NCI-H748 (cell line): ENCODE data around the gene WDR33.
"Not testable (repeated sequence)": the region's sequence is repeated elsewhere in the genome, so short reads cannot be mapped to it uniquely, and the experiment has no call there.

Source experiments
- DNase-seq: peaks from one replicate; lab custom pipeline; 2025; ENCODE audit not compliant: unreplicated experiment; lab: John Stamatoyannopoulos, UW

WDR33 gene

DNA sequence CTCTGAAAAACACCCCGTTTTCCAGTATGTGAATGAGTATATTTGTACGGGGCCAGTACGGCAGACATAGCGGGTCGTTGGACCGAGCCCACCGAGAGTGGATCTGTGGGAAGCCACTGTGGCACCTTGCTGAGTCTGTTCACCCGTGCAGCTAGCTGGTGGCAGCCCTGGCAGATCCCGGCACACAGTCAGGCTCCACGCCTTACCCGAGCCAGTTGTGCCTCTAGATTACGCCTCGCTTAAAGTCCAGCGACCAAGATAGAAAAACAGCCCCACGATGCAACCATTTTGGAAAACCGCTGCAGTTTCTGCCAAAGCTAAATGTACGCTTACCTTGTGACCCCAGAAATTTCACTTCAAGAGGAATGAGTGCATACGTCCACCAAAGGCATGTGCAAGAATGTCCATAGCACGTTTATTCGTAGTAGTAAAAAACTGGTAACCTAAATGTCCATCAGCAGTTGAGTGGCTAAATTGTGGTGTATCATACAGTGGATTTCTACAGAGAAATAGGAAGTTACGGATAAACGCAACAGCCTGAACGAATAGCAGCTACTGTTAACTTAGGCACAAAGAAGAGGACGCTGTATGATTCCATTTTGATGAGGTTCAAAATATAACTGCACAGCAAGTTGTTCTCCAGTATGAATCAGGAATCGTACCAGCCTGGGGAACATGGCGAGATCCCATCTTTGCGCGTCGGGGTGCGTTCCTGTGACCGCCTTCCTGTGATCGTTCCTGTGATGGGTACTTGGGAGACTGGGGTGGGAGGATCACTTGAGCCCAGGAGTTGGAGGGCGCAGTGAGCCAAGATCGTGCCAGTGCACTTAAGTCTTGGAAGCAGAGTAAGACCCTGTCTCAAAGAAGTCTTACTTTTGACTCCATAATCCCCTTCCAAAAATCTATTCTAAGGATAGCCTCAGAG is 688 bp upstream of the WDR33 start:
- DNase-seq, result peak; percentile 63

DNA sequence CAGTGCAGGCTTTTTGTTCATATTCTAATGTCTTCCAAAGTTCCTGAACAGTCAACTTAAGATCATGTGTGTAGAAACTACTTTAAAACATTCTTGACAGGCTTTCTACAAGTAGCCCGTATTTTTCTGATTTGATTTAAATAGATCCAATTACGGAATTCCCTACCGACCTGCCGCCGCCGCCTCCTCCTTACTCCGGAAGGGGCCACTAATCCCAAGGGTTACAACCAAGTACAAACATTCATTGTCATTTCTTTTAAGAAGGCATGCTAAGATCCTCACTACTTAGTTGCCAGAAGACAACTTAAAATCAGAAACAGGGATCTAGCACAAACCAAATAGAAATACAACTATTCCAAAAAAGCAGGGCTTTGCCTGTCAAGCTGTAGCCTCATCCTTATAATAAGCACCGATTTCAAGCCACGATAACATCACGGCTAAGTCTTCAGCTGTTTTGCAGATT is 784 bp downstream of the WDR33 start:
- DNase-seq, result no peak

DNA sequence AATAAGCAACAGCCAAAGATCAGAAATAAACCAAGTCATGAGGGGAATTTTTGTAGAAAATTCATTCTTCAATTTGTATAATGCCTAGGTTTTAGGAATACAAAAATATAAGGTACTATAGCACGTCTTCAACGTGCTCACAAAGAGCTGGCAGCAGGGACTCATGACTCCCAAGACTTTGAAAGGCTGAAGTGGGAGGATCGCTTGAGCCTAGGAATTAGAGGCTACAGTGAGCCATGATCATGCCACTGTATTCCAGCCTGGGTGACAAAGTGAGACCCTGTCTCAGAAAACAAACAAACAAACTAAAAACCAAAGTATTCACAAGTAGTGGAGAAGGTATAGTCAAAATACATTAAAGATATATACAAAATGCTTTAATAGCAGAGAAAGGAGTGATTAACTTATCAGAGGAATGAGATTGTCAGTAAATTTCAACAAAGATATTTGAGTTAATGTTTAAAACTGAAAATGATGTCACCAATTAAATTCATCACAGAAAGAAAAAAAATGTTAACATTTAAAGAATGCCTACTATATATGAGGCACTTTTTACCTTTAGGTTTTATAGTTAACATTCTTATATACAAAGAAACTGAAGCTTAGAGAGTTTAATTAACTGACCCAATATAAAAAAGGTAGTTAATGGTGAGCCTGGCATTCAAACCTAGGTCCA is 3.2 kb downstream of the WDR33 start:
- DNase-seq, result no peak

DNA sequence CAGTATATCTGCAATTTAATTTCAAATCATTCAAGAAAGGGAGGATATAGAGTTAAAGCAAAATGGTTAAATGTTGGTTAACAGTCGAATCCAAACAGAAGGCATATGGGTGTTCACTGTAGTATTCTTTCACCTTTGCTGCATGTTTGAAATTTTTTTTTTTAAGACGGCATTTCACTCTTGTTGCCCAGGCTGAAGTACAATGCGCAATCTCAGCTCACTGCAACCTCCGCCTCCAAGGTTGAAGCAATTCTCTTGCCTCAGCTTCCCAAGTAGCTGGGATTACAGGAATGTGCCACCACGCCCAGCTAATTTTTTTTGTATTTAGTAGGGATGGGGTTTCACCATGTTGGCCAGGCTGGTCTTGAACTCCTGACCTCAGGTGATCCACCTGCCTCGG is 4.1 kb downstream of the WDR33 start:
- DNase-seq, result not testable (repeated sequence)

DNA sequence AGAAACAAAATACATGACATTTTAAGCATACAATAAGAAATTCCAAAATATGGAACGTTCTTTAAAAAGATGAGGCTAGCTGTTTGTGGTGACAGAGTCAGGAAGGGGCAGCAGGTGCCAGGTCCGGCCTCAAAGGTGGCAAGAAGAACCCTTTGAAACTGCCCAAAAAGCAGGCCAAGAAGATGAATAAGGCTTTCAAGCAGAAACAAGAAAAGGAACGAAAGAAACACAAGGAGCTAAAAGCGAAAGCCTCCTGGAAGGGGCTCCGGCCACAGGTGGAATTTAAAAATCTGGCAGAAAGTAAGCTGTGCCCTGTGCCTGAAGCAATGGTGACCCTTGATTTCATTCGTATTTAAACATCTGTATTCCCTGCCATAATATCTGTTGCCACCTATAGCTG is 5.5 kb downstream of the WDR33 start:
- no peak for DNase-seq

DNA sequence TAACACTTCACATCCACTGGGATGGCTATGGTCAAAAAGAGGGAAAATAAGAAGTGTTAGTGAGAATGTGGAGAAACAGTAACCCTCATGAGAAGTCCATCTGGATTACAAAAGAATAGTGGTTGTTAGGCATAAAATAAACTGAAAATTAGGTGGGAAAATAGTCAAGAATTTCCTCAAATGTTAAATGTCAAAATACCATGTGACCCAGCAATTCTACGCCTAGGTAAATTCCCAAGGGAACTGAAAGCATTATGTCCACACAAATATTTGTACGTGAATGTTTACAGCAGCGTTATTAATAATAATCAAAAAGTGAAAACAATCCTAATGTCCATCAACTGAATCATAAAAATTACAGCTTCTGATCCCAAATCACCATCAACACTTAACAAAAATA is 11.0 kb downstream of the WDR33 start:
- no peak for DNase-seq

DNA sequence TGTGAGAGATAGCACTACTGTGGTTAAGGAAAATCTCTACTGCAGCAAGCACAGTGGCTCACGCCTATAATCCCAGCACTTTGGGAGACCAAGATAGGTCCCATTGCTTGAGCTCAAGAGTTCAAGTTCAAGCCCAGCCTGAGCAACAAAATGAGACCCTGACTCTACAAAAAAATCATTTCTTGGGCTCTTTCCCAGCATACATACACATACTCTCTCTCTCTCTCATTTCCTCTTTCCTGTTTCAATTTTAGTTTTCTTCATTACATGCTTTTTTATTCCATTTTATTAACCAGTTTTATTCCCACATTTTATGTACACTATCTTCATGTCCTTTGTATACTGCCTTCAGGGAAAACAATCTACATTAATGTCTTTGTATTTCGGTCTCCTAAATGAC is 14.6 kb downstream of the WDR33 start:
- no peak for DNase-seq

DNA sequence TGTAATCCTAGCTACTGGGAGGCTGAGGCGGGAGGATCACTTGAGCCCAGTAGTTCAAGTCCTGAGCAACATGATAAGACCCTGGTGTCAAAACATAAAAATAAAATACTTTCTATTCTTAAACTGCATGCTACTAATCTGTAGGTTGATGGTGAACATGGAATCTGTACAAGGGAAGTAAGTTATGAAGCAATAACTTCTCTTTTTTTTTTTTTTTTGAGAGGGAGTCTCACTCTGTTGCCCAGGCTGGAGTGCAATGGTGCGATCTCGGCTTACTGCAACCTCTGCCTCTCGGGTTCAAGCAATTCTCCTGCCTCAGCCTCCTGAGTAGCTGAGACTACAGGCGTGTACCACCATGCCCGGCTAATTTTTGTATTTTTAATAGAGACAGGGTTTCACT is 16.1 kb downstream of the WDR33 start:
- DNase-seq, result not testable (repeated sequence)

DNA sequence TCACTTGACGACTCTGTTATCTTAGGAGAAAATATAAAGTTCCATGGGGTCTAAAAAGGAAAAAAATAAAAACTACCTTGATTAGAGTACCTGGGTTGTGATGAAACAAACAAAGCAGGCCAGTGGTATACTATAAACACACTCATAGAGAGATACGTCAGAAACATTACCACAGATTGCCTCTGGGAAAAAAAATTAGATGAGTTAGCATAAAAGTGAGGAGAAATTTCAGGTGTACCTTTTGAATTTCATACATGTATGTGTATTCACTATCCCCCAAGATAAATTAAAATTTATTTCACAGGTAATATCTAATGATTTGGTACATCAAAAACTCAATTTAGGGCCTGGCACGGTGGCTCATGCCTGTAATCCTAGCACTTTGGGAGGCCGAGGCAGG is 18.2 kb downstream of the WDR33 start:
- DNase-seq, result no peak

DNA sequence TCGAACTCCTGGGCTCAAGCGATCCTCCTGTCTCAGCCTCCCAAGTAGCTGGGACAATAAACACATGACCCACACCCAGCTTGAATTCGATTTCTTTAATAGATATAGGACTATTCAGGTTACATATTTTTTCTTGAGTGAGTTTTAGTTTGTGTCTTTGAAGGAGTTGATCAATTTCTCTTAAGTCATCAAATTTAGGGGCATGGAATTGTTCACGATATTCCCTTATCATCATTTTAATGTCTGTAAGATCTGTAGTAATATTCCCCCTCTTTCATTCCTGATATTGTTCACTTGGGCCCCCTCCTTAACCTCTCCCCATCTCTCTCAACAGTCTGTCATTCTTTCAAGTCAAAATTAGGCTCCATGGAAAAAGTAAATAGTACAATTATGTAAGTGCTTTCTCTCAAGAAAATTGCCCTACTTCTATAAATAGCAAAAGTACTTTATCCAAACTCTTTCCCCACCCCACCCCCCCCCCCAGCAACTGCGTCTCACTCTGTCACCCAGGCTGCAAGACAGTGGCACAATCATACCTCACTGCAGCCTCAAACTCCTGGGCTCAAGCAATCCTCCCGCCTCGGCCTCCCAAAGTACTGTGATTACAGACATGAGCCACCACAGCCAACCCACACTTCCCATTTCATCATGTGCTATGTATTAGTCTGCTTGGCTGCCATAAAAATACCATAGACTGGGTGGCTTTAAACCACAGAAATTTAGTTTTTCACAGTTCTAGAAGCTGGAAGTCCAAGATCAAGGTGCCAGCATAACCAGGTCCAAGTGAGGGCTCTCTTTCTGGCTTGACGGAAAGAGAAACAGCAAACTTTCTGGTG is 20.1 kb downstream of the WDR33 start:
- DNase-seq, result no peak

DNA sequence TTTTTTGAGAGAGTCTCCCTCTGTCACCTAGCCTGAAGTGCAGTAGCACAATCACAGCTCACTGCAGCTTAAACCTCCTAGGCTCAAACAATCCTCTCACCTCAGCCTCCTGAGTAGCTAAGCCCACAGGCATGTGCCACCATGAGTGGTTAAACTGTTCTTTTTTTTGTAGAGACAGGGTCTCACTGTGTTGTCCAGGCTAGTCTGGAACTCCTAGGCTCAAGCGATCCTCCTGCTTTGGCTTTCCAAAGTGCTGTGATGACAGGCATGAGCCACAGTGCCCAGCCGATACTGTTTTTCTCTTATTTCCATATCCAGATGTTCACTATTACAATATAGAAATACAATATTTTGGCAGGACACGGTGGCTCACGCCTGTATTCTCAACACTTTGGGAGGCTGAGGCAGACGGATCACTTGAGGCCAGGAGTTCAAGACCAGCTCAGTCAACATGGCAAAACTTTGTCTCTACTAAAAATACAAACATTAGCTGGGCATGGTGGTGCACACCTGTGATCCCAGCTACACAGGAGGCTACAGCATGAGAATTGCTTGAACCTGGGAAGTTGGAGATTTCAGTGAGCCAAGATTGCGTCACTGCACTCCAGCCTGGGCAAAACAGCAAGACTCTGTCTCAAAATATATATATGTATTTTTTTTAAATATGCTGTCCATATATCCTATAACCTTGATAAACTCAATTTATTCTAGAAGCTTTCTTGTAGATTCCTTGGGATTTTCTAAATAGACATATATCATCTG is 24.7 kb downstream of the WDR33 start:
- no peak for DNase-seq

DNA sequence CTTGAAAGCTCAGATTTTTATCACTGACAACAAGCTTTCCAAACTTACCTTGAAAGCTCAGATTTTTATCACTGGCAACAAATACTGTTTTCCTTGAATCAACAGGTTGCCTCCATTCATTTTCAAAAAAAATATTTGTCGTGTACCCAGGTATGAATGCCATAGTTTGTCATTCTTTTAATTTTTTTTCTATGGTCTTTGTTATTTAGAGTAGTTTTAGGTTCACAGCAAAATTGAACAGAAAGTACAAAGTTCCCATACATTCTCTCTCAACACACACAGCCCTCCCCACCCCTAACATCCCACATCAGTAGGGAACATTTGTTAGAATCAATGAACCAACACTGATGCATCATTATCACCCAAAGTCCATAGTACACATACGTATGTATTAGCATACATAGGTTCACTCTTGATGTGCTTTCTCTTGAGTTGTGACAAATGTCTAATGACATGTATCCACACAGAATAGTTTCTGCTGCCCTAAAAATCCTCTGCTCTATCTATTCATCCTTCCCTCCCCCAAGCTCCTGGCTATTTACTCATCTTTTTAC is 25.9 kb downstream of the WDR33 start:
- no peak for DNase-seq

DNA sequence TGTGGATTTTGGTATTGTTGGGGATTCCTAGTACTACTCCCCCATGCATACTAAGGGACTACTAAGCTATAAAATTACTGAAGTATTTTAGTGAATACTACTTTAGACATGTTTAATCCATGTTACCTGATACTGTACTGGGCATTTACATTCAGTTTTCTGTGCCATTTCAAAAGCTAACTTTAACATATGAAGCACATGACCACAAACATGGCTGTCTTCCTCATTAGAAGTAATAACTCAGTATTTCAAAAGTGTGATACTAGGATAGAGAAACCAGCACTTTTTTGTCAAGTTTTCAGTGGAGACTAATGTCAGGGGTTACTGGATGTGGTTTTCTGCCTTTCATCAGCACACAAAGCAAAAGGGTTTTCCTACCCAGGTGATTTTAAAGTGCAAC is 27.9 kb downstream of the WDR33 start:
- DNase-seq, result no peak

DNA sequence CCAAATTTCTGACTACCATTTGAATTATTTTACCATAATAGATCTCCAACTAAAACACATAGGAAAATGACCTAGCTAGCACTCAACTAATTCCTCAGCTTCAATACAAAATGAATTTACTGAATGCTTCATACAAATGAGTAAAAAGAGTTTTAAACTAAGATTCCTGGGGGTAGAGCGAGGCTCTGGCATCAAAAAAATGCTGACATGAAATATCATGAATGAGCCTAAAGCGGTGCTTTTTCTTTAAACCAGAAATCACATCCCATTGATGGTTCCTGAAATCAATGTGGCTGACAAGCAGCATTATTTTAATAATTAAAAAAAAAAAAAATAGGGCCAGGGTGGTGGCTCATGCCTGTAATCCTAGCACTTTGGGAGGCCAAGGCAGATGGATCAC is 32.1 kb downstream of the WDR33 start:
- DNase-seq, result no peak

DNA sequence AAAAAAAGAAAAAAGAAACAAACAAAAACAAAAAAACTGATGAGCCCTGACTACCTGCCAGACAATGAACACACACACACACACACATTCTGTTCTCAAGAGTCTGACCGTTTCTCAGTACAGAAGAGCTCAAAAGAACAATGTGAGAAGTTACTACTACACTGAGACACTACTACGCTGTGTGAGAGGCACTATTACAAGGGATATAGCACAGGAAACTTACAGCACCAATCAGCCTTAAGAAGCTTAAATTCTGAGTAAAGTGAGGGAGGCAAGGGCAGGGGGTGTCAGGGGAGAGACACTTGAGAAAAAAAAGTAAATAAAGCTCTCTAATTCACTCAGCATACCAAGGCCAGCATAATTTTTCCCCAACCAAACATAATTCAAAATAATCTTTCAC is 32.5 kb downstream of the WDR33 start:
- DNase-seq, result no peak

DNA sequence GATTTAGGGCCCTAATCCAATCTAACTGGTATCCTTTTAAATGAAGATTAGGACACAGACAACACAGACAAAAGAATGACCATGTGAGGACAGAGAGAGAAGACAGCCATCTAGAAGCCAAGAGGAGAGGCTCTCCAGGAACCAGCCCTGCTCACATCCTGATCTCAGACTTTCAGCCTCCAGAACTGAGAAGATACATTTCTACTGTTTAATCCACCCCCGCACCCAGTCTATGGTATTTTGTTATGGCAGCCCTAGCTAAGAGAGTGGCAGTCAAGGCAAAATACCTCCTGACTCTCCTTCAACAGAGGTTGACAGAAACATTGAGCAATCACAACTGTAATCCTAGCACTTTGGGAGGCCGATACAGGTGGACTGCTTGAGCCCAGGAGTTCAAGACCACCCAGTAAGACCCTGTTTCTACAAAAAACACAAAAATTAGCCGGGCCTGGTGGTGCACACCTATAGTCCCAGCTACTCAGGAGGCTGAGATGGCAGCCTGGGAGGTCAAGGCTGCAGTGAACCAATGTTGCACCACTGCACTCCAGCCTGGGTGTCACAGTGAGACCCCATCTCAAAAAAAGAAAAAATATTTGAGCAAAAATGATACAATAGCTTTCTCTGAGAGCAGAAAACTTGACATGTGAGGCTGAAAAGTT is 34.7 kb downstream of the WDR33 start:
- no peak for DNase-seq

DNA sequence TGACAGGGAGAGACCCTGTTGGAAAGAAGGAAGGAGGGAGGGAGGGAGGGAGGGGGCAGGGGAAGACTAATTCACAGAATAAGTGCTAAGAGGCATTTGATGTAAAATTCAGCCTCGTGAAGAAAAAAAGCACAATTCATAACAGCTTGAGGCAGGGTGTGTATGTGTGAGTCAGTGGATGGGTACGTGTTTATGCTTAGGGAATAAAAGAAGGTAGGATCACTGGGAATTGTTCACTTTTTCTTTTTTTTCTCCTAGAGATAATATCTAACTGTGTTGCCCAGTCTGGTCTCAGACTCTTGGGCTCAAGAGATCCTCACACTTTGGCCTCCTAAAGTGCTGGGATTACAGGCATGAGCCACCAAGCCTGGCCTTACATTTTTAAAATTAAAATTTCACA is 39.2 kb downstream of the WDR33 start:
- DNase-seq, result no peak

DNA sequence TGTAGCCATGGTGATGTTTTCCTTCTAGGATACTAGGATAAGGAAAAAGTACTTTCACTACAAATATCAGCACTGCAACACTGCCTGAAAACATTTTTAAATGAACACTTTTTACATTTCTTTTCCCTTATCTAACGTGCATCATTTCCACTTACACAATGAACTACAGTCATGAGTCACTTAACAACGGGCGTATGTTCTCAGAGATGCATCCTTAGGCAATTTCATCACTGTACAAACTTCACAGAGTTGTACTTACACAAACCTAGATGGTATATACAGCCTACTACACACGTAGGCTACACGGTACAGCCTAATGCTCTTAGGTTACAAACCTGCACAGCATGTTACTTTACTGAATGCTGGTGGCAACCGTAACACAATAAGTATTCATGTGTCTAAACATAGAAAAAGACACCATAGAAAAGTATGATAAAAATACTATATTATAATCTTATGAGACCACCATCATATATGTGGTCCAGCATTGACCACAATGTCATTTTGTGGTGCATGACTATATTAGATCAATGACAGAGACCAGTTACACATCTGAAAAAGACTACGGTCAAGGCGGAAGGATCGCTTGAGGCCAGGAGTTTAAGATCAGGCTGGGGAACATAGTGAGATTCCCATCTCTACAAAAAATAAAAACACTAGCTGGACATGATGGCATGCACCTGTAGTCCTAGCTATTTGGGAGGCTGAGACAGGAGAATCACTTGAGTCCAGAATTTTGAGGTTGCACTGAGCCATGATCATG is 39.8 kb downstream of the WDR33 start:
- DNase-seq, result no peak

DNA sequence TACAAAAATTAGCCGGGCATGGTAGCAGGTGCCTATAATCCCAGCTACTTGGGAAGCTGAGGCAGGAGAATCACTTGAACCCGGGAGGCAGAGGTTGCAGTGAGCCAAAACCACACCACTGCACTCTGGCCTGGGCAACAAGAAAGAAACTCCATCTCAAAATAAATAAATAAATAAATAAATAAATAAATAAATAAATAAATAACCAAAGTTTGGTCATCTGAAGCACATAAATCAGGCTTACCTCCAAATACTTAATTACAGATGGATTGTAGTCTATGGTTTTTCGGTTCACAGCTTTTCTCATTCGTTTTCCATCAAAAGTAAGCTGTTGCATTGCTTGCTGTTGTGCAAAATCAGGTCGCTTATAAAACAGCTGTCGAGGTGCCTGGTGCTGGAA is 40.4 kb downstream of the WDR33 start:
- not testable (repeated sequence) for DNase-seq
